CD4-positive, alpha-beta T cell (primary cell): ENCODE measurements around the gene PLEKHO2. TPM values are rescaled to one million over a fixed set of nuclear protein-coding genes. Genes with fewer than 3 reads are reported as not detected.

Source experiments
- ATAC-seq: fragments of 200-7000 bp; cut with Tn5 transposase; one replicate; pipeline ENCODE4 v1.10.0; 2022; ENCODE audit warnings: mild to moderate bottlenecking; ENCODE audit not compliant: poor library complexity
- CTCF ChIA-PET: fragments of 350-600 bp; sonication (Branson Sonifier 250); formaldehyde crosslinking; loops from one replicate; lab custom pipeline; 2021; ENCODE audit warnings: antibody characterized with exemption, inconsistent platforms; lab: Charles Lee
- POLR2A ChIA-PET: fragments of 350-600 bp; sonication (Branson Sonifier 250); formaldehyde crosslinking; loops from one replicate; lab custom pipeline; 2021; ENCODE audit warnings: antibody characterized with exemption, inconsistent platforms; lab: Charles Lee
- DNase-seq, 14 experiments: peaks; one replicate each; pipeline ENCODE4 v3.0.0-alpha.2; 2013 to 2020; ENCODE audit warnings: mixed read lengths in 2 of 14
- H3K27ac ChIP-seq, 2 donors: one replicate each; pipeline versions ENCODE4 v1.5.1 to v1.7.0; 2013; ENCODE audit warnings: low read length in 2 of 2, low read depth in 1 of 2, mild to moderate bottlenecking in 1 of 2
- H3K27me3 ChIP-seq, 2 experiments: 1 replicate in 1 of 2; 2 replicates in 1 of 2; pipeline versions ENCODE4 v1.6.1 to v1.7.0; 2013; ENCODE audit warnings: low read length in 2 of 2, control low read depth in 1 of 2, mild to moderate bottlenecking in 1 of 2, moderate library complexity in 1 of 2; ENCODE audit not compliant: insufficient read depth in 2 of 2, control insufficient read depth in 1 of 2
- H3K36me3 ChIP-seq: one replicate; pipeline ENCODE4 v1.6.1; 2013; ENCODE audit warnings: low read length, control low read depth; ENCODE audit not compliant: insufficient read depth
- H3K4me1 ChIP-seq: one replicate; pipeline ENCODE4 v1.6.1; 2013; ENCODE audit warnings: low read length, control low read depth; ENCODE audit not compliant: insufficient read depth
- H3K4me3 ChIP-seq: one replicate; pipeline ENCODE4 v1.5.1; 2013; ENCODE audit warnings: mild to moderate bottlenecking, low read length, moderate library complexity
- H3K9me3 ChIP-seq, 2 experiments: 1 replicate in 1 of 2; 2 replicates in 1 of 2; pipeline versions ENCODE4 v1.6.1 to v1.7.0; 2013; ENCODE audit warnings: low read length in 2 of 2, mild to moderate bottlenecking in 2 of 2, control low read depth in 1 of 2, moderate library complexity in 1 of 2; ENCODE audit not compliant: control insufficient read depth in 1 of 2, insufficient read depth in 1 of 2
- H3K27ac Mint-ChIP-seq: one replicate; pipeline ENCODE4 v1.8.0; 2020; ENCODE audit warnings: mixed read lengths
- H3K27me3 Mint-ChIP-seq: one replicate; pipeline ENCODE4 v1.8.0; 2021; ENCODE audit warnings: mixed read lengths
- H3K36me3 Mint-ChIP-seq: one replicate; pipeline ENCODE4 v1.8.0; 2021; ENCODE audit warnings: low read depth, mixed read lengths
- H3K4me1 Mint-ChIP-seq: one replicate; pipeline ENCODE4 v1.8.0; 2021; ENCODE audit warnings: low read depth, mixed read lengths
- H3K4me3 Mint-ChIP-seq: one replicate; pipeline ENCODE4 v1.8.0; 2020; ENCODE audit warnings: mild to moderate bottlenecking, mixed read lengths
- H3K9me3 Mint-ChIP-seq: one replicate; pipeline ENCODE4 v1.8.0; 2020; ENCODE audit warnings: mixed read lengths
- intact Hi-C, 2 experiments: fragments of 100-400 bp; cut with DNase I in 1 of 2; cut with micrococcal nuclease in 1 of 2; formaldehyde crosslinking; loops; one replicate each; pipeline versions ENCODE4 v1.15.1 to v1.9.0; 2023 to 2025; cut with DNase I, micrococcal nuclease
- total RNA-seq, 174 experiments: library from RNA in 2 of 174; stranded (reverse) in 2 of 174; gene quantifications; one replicate each; pipeline ENCODE4 v1.2.3 and lab custom pipeline; 2021 to 2026
- TF ChIP-seq, protein P1 (sequence below): fragments of 200-600 bp; IDR thresholded peaks from one replicate; pipeline ENCODE4 v1.8.0; 2022; ENCODE audit warnings: antibody characterized with exemption, mild to moderate bottlenecking

PLEKHO2 gene
- total RNA-seq, 2 experiments from 2014 or later, result 5.6 to 5.9 TPM

DNA sequence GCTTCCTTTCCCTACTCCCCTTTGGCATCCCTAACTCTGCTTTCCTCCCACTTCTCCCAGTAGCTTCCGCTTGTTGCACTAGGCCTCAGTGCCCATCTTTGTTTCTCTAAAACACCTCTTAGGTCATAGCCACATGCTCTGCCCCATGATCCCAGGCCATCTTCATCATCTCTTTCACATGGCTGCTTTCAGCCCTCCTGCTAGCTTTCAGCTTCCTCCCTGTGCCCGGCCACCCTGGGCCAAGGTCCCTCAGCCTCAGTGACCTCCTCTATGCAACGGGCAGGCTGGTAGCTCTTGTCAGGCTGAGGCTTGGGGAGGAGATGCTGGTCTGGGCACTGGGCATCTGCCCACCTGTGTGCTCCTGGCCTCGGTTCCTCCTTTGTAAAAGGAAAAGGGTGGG is 2.3 kb downstream of the PLEKHO2 start:
- Mint-ChIP-seq H3K27me3 (no peaks in the 10 kb centered on the region), H3K9me3 (no peaks in the 10 kb centered on the region), H3K4me3 (peak overlapping the region; percentile 96), H3K36me3 (peaks cover 44% of the 10 kb centered on the region), H3K4me1 (peaks cover 82% of the 10 kb centered on the region), H3K27ac (peak overlapping the region; percentile 83)
- ATAC-seq (no peak), DNase-seq (no peak)
- TF ChIP-seq, protein P1, sequence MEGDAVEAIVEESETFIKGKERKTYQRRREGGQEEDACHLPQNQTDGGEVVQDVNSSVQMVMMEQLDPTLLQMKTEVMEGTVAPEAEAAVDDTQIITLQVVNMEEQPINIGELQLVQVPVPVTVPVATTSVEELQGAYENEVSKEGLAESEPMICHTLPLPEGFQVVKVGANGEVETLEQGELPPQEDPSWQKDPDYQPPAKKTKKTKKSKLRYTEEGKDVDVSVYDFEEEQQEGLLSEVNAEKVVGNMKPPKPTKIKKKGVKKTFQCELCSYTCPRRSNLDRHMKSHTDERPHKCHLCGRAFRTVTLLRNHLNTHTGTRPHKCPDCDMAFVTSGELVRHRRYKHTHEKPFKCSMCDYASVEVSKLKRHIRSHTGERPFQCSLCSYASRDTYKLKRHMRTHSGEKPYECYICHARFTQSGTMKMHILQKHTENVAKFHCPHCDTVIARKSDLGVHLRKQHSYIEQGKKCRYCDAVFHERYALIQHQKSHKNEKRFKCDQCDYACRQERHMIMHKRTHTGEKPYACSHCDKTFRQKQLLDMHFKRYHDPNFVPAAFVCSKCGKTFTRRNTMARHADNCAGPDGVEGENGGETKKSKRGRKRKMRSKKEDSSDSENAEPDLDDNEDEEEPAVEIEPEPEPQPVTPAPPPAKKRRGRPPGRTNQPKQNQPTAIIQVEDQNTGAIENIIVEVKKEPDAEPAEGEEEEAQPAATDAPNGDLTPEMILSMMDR, result no peak
- intact Hi-C loops, result loop anchor here in 1 of 2 experiments (2.0 to 10.0 kb wide), 3 partner anchors 61 to 341 kb away; partner anchors contain the start of genes CLPX and SPG21
- Histone ChIP-seq H3K9me3 (no peaks in the 10 kb centered on the region), H3K4me1 (peaks cover 77% of the 10 kb centered on the region), H3K36me3 (peaks cover 24% of the 10 kb centered on the region), H3K27me3 (no peaks in the 10 kb centered on the region), H3K27ac (peak overlapping the region; percentile 36 to 49), H3K4me3 (peak overlapping the region; percentile 88)
- POLR2A ChIA-PET, result interaction anchor here (1.1 to 4.2 kb wide), 4 partner anchors 8 to 50 kb away, joined by 3 to 33 read pairs (median 8); partner anchors contain the start of gene PIF1
- CTCF ChIA-PET, result interaction anchor here (0.7 to 2.3 kb wide), 3 partner anchors 10 to 61 kb away, joined by 3 to 6 read pairs (median 3); no protein-coding TSS in a partner anchor

DNA sequence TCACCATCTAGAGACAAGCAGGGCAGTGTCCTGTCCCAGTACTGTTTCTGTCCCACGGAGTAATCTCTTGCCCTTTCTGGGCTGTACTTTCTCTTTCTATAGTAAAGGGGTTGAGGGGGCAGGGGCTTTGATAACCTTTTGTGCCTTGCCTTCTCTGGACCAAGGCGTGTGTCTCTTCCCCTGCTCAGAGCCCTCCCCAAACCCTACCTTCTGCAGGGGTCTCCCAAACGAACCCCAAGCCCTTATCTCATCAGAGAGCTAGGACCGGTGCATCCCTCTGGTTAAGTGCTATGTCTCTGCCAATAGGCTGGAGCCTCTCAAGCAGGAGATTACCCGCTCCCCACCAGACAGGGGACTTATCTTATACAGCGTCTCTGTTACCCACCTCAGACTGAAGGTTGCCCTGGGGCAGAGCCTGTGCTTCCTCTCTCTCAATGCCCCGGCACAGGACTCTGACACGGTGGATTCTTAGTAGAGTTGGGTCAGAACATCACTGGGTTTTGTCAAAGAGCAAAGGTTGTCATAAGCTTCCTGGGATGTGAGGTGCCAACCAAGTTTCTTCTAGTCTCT is 2.9 kb downstream of the PLEKHO2 start:
- H3K9me3 ChIP-seq, result no peaks in the 10 kb centered on the region
- H3K4me3 ChIP-seq, result peak overlapping the region; percentile 88
- Mint-ChIP-seq H3K9me3 (no peaks in the 10 kb centered on the region), H3K27ac (peak overlapping the region; percentile 83), H3K27me3 (no peaks in the 10 kb centered on the region), H3K36me3 (peaks cover 47% of the 10 kb centered on the region), H3K4me1 (peaks cover 76% of the 10 kb centered on the region), H3K4me3 (peak overlapping the region; percentile 96)
- CTCF ChIA-PET, result interaction anchor here (0.7 to 2.3 kb wide), 4 partner anchors 9 to 61 kb away, joined by 3 to 6 read pairs (median 4); no protein-coding TSS in a partner anchor
- peaks cover 29% of the 10 kb centered on the region for H3K36me3 ChIP-seq
- intact Hi-C loops, result loop anchor here in 1 of 2 experiments (5.0 to 10.0 kb wide), 2 partner anchors 143 to 340 kb away; partner anchors contain the start of genes CLPX and SPG21
- H3K4me1 ChIP-seq, result peaks cover 74% of the 10 kb centered on the region
- TF ChIP-seq, protein P1, result no peak
- peak; percentile 15 for ATAC-seq
- peak in 4 of 14 experiments; percentile 4 to 54 (median 36) for DNase-seq
- no peaks in the 10 kb centered on the region for H3K27me3 ChIP-seq
- POLR2A ChIA-PET, result interaction anchor here (0.7 to 4.2 kb wide), 4 partner anchors 9 to 50 kb away, joined by 3 to 33 read pairs (median 6); partner anchors contain the start of gene PIF1
- peak overlapping the region; percentile 36 to 49 for H3K27ac ChIP-seq

DNA sequence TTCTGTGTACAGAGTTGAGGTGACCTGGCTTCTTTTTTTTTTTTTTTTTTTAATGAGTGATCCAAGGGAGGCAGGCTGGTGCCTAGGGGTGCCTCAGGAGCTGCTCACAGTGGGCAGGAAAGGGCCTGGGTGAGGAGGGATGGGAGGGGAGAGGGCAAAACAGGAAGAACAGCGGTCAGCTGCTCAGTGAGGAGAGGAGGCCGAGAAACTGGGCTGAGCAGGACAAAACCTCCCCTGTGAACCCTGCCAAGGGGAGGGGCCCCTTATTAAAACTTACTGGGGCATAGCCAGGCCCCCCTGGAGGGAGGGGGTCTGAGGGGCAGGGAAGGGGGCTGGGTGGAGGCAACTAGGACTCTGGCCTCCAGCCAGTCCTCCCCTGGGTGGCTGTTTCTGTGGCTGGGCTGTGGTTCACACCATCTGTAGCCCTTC is 3.5 kb downstream of the PLEKHO2 start:
- intact Hi-C loops, result loop anchor here in 1 of 2 experiments (10.0 kb wide), 1 partner anchor 340 kb away; the partner anchor contains the start of gene CLPX
- ChIA-PET POLR2A (interaction anchor here (0.7 to 4.2 kb wide), 3 partner anchors 9 to 49 kb away, joined by 3 to 33 read pairs (median 10); partner anchors contain the start of gene PIF1), CTCF (interaction anchor here (1.0 to 2.3 kb wide), 3 partner anchors 9 to 60 kb away, joined by 3 to 6 read pairs (median 4); no protein-coding TSS in a partner anchor)
- peak overlapping the region; percentile 88 for H3K4me3 ChIP-seq
- Mint-ChIP-seq H3K36me3 (peaks cover 53% of the 10 kb centered on the region), H3K4me1 (peaks cover 72% of the 10 kb centered on the region), H3K27me3 (no peaks in the 10 kb centered on the region), H3K9me3 (no peaks in the 10 kb centered on the region), H3K4me3 (peak overlapping the region; percentile 96), H3K27ac (peak overlapping the region; percentile 83)
- H3K4me1 ChIP-seq, result peaks cover 72% of the 10 kb centered on the region
- H3K9me3 ChIP-seq, result no peaks in the 10 kb centered on the region
- ATAC-seq (no peak), DNase-seq (peak in 1 of 14 experiments; percentile 16)
- TF ChIP-seq, protein P1, result no peak
- H3K36me3 ChIP-seq, result peaks cover 32% of the 10 kb centered on the region
- H3K27ac ChIP-seq, result peak overlapping the region; percentile 39 to 49
- no peaks in the 10 kb centered on the region for H3K27me3 ChIP-seq
